Central memory CD8-positive, alpha-beta T cell (primary cell): ENCODE data around the gene OPCML.

Experiments
- ATAC-seq: fragments of 150-1000 bp; cut with Tn5 transposase; replicated peaks from 2 replicates; pipeline ENCODE4 v1.10.0; 2022; ENCODE audit warnings: mild to moderate bottlenecking, moderate FRiP score, moderate number of reproducible peaks; ENCODE audit not compliant: poor library complexity, severe bottlenecking; ENCODE audit errors: extremely low read depth
- DNase-seq, 2 donors: peaks; one replicate each; pipeline ENCODE4 v3.0.0; 2021; ENCODE audit warnings: low spot score in 2 of 2
- H3K27ac Mint-ChIP-seq: one replicate; pipeline ENCODE4 v1.8.0; 2022; ENCODE audit warnings: low read depth, mild to moderate bottlenecking, moderate library complexity, mixed read lengths
- H3K27me3 Mint-ChIP-seq: one replicate; pipeline ENCODE4 v1.8.0; 2022; ENCODE audit warnings: mixed read lengths
- H3K36me3 Mint-ChIP-seq: one replicate; pipeline ENCODE4 v1.8.0; 2022; ENCODE audit warnings: mild to moderate bottlenecking, moderate library complexity, mixed read lengths; ENCODE audit not compliant: insufficient read depth
- H3K4me1 Mint-ChIP-seq: one replicate; pipeline ENCODE4 v1.8.0; 2022; ENCODE audit warnings: mixed read lengths
- H3K4me3 Mint-ChIP-seq: one replicate; pipeline ENCODE4 v1.8.0; 2022; ENCODE audit warnings: mild to moderate bottlenecking, moderate library complexity, mixed read lengths
- H3K9me3 Mint-ChIP-seq: one replicate; pipeline ENCODE4 v1.8.0; 2022; ENCODE audit warnings: mixed read lengths

The OPCML gene

GRCh38 chr11:133154781-133155180 is 377.5 kb downstream of the OPCML start:
- H3K27me3 Mint-ChIP-seq: no peaks in the 10 kb centered on the region
- H3K36me3 Mint-ChIP-seq: no peaks in the 10 kb centered on the region
- no peak overlapping the region for H3K27ac Mint-ChIP-seq
- no peaks in the 10 kb centered on the region for H3K4me1 Mint-ChIP-seq
- no peak for ATAC-seq
- H3K9me3 Mint-ChIP-seq: no peaks in the 10 kb centered on the region
- DNase-seq: no peak
- H3K4me3 Mint-ChIP-seq: no peak overlapping the region

DNA sequence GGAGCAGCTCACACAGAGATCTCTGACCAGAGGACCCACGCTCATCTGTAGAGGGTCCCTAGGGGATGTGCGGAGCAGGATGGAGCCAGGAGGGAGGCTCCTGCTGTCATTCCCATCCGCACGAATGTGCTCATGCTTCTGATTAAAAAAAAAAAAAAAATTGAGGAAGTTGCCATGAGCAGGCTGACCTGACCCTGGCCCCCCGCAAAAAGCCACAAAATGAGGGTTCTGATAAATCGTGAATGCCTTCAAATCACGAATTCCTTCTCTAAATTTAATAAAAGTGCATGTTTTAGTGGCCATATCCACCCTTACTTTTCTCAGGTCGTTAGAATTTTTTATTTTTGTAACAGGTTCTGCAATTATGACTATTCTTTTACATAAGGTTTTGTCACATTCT is 378.2 kb downstream of the OPCML start:
- Mint-ChIP-seq H3K4me3 (no peak overlapping the region), H3K27me3 (no peaks in the 10 kb centered on the region), H3K4me1 (no peaks in the 10 kb centered on the region), H3K9me3 (no peaks in the 10 kb centered on the region), H3K27ac (no peak overlapping the region), H3K36me3 (no peaks in the 10 kb centered on the region)
- DNase-seq: no peak
- ATAC-seq: no peak

GRCh38 chr11:133153031-133153430 is 379.3 kb downstream of the OPCML start:
- H3K4me3 Mint-ChIP-seq: no peak overlapping the region
- no peaks in the 10 kb centered on the region for H3K9me3 Mint-ChIP-seq
- no peaks in the 10 kb centered on the region for H3K36me3 Mint-ChIP-seq
- no peaks in the 10 kb centered on the region for H3K4me1 Mint-ChIP-seq
- no peak for ATAC-seq
- no peak for DNase-seq
- no peak overlapping the region for H3K27ac Mint-ChIP-seq
- no peaks in the 10 kb centered on the region for H3K27me3 Mint-ChIP-seq

DNA sequence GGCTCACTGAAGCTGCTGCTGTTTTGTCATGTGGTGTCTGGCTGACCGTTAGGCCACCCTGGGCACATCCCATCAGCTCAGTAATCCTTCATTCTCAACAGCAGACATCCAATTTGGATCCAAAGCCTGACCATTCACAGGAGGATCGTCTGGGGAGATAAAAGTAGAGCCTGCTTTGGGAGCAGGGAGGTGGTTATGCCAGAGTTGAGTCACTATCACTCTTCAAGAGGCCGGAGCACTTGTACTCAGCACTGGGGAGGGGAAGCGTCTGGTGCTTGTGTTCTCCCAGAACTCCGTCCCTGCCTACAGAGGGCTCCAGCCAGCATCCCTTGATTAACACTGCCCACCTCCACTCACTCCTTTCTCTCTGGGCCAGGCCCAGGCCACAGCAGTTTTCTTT is 382.6 kb downstream of the OPCML start:
- ATAC-seq: no peak
- H3K9me3 Mint-ChIP-seq: peaks cover 10% of the 10 kb centered on the region
- no peak for DNase-seq
- no peaks in the 10 kb centered on the region for H3K27me3 Mint-ChIP-seq
- no peaks in the 10 kb centered on the region for H3K4me1 Mint-ChIP-seq
- no peaks in the 10 kb centered on the region for H3K36me3 Mint-ChIP-seq
- H3K4me3 Mint-ChIP-seq: no peak overlapping the region
- H3K27ac Mint-ChIP-seq: no peak overlapping the region

- Mint-ChIP-seq H3K4me1 (no peaks in the 10 kb centered on the region), H3K4me3 (no peak overlapping the region), H3K36me3 (no peaks in the 10 kb centered on the region), H3K27me3 (no peaks in the 10 kb centered on the region), H3K27ac (no peak overlapping the region), H3K9me3 (peaks cover 10% of the 10 kb centered on the region)
- no peak for ATAC-seq
- no peak for DNase-seq
These were observed 384.7 kb downstream of the OPCML start for GRCh38 chr11:133147625-133148024.

DNA sequence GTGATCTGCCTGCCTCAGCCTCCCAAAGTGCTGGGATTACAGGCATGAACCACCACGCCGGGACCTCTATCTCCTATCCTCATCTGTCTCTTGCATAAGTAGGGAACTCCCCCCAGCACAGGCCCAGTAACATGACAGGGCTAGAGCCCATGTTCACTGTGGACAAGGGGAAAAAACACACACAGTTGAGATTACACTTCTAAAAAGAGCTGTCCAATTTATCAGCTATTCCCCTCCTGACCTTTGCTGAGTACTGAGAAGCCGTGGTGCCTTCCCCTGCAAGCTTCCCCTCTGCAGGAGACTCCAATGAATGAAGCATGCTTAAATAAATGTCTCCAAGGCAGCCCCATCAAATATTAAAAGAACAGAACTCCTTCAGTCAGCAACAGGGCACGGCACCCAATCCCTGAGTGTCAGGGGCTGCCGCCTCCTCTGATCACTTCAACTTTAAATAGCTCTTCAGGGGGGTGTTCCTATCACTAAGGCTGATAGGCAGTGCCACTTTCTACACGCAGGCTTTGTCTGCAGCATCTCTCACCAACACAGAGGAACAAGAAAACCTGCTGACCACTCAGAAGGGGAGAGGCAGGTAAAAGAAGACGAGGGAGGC is 385.5 kb downstream of the OPCML start:
- Mint-ChIP-seq H3K9me3 (peaks cover 12% of the 10 kb centered on the region), H3K4me1 (no peaks in the 10 kb centered on the region), H3K36me3 (no peaks in the 10 kb centered on the region), H3K27ac (no peak overlapping the region), H3K27me3 (no peaks in the 10 kb centered on the region), H3K4me3 (no peak overlapping the region)
- no peak for DNase-seq
- no peak for ATAC-seq

DNA sequence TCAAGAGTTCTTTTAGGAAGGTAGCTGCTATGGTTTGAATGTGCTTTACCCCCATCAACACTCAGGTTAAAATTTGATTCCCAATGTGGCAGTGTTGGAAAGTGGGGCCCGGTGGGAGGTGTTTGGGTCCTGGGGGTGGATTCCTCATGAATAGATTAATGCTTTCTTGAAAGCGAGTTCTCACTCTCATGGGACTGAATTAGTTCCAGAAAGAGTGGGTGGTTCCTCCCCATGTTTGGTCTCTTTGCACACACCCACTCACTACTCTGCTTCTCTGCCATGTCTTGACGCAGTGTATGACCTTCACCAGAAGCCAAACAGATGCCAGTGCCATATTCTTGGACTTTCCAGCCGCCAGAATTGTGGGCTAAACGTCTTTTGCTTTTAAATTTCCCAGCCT is 394.4 kb downstream of the OPCML start:
- Mint-ChIP-seq H3K9me3 (peaks cover 7% of the 10 kb centered on the region), H3K36me3 (peaks cover 2% of the 10 kb centered on the region), H3K27me3 (no peaks in the 10 kb centered on the region), H3K27ac (no peak overlapping the region), H3K4me1 (no peaks in the 10 kb centered on the region), H3K4me3 (no peak overlapping the region)
- no peak for ATAC-seq
- no peak for DNase-seq

- Mint-ChIP-seq H3K4me3 (no peak overlapping the region), H3K27ac (no peak overlapping the region), H3K4me1 (no peaks in the 10 kb centered on the region), H3K27me3 (no peaks in the 10 kb centered on the region), H3K9me3 (peaks cover 7% of the 10 kb centered on the region), H3K36me3 (peaks cover 2% of the 10 kb centered on the region)
- no peak for ATAC-seq
- no peak for DNase-seq
These were observed 395.0 kb downstream of the OPCML start for GRCh38 chr11:133137270-133137669.

GRCh38 chr11:133136376-133136775 is 395.9 kb downstream of the OPCML start:
- no peak for ATAC-seq
- Mint-ChIP-seq H3K9me3 (peaks cover under 1% of the 10 kb centered on the region), H3K4me1 (no peaks in the 10 kb centered on the region), H3K27ac (no peak overlapping the region), H3K36me3 (peaks cover 2% of the 10 kb centered on the region), H3K27me3 (no peaks in the 10 kb centered on the region), H3K4me3 (no peak overlapping the region)
- DNase-seq: no peak

- DNase-seq (no peak), ATAC-seq (no peak)
- no peaks in the 10 kb centered on the region for H3K36me3 Mint-ChIP-seq
- H3K27me3 Mint-ChIP-seq: no peaks in the 10 kb centered on the region
- no peaks in the 10 kb centered on the region for H3K4me1 Mint-ChIP-seq
- no peak overlapping the region for H3K27ac Mint-ChIP-seq
- no peaks in the 10 kb centered on the region for H3K9me3 Mint-ChIP-seq
- no peak overlapping the region for H3K4me3 Mint-ChIP-seq
These were observed 397.8 kb downstream of the OPCML start for GRCh38 chr11:133134314-133135173.

- H3K4me1 Mint-ChIP-seq: no peaks in the 10 kb centered on the region
- no peaks in the 10 kb centered on the region for H3K27me3 Mint-ChIP-seq
- H3K9me3 Mint-ChIP-seq: no peaks in the 10 kb centered on the region
- no peak overlapping the region for H3K27ac Mint-ChIP-seq
- ATAC-seq: no peak
- no peak for DNase-seq
- H3K36me3 Mint-ChIP-seq: no peaks in the 10 kb centered on the region
- no peak overlapping the region for H3K4me3 Mint-ChIP-seq
These were observed 398.7 kb downstream of the OPCML start for GRCh38 chr11:133133606-133134005.

DNA sequence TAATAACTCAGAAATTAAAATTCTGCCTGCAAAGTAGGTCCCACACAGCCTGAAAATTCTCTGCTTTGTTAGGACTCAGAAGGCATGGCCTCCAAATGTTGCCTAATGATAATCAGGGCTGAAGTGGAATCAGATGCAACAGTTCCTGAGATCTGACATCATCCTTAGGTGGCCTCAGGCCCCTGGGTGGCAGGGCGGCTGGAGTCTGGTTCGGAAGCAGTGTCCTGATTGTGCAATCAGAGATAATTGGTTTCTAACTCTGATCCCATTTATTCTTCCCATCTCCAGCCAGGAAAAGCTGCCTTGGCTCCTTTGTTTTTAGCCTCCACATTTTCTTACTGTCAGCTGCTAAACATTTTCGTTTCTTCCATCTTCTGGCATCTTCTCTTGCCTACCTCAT is 399.3 kb downstream of the OPCML start:
- no peak overlapping the region for H3K27ac Mint-ChIP-seq
- no peaks in the 10 kb centered on the region for H3K36me3 Mint-ChIP-seq
- no peaks in the 10 kb centered on the region for H3K27me3 Mint-ChIP-seq
- H3K9me3 Mint-ChIP-seq: no peaks in the 10 kb centered on the region
- DNase-seq (no peak), ATAC-seq (no peak)
- H3K4me1 Mint-ChIP-seq: no peaks in the 10 kb centered on the region
- no peak overlapping the region for H3K4me3 Mint-ChIP-seq

DNA sequence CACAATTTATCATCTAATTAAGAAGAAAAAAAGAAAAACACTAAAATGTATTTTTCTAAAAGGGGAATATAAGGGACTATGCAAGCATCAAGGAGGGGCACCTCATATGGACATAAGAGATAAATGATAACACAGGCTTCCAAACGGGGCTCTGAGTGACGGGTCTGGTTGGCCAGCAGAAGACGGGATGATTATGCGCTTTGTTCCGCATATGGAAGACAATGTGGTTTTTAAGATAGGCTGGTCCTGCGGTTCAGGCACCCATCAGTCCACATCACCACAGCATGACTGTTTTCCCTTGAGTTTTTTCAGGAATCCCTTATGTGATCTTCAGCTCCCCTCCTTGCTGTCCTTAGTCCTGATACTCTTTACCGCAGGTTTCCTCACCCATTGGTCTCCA is 404.6 kb downstream of the OPCML start:
- Mint-ChIP-seq H3K27ac (no peak overlapping the region), H3K4me3 (no peak overlapping the region), H3K9me3 (no peaks in the 10 kb centered on the region), H3K4me1 (no peaks in the 10 kb centered on the region), H3K36me3 (no peaks in the 10 kb centered on the region), H3K27me3 (no peaks in the 10 kb centered on the region)
- ATAC-seq: no peak
- DNase-seq: no peak
